Esophagus muscularis mucosa (tissue), 4 donors: ENCODE results near the gene PRRG1.

Experiments used
- CTCF ChIP-seq, 3 experiments: fragments of 200-600 bp in 2 of 3; fragments of 450-650 bp in 1 of 3; sonication (generic) in 2 of 3; IDR thresholded peaks; one replicate each; pipeline ENCODE4 v1.5.1; 2017 to 2019; ENCODE audit warnings: antibody characterized with exemption in 3 of 3, mild to moderate bottlenecking in 2 of 3, moderate library complexity in 1 of 3
- EP300 ChIP-seq: sonication (generic); formaldehyde crosslinking; IDR thresholded peaks from one replicate; pipeline ENCODE4 v1.6.1; 2017; ENCODE audit warnings: antibody characterized with exemption
- POLR2A ChIP-seq: fragments of 450-650 bp; IDR thresholded peaks from one replicate; pipeline ENCODE4 v1.6.1; 2017; ENCODE audit warnings: antibody characterized with exemption, moderate library complexity, mild to moderate bottlenecking, low read depth
- POLR2AphosphoS5 ChIP-seq, 2 donors: sonication (generic); formaldehyde crosslinking; IDR thresholded peaks; one replicate each; pipeline ENCODE4 v1.6.1; 2017; ENCODE audit warnings: antibody characterized with exemption in 2 of 2

GRCh38 chrX:37455381-37455780 is 106.2 kb downstream of the PRRG1 start:
- TF ChIP-seq CTCF (IDR thresholded peaks at IDR 0.05) (no peak), POLR2AphosphoS5 (IDR thresholded peaks at IDR 0.05) (no peak), POLR2A (no peak), EP300 (no peak)
